KMS-11 (cell line): ENCODE data around the gene PLXNA4.

Experiments used
- H2AFZ ChIP-seq: fragments of 200-600 bp; sonication (generic); 2 replicates; pipeline ENCODE4 v1.6.1; 2016; ENCODE audit warnings: antibody characterized with exemption, mixed run types, low read depth
- H3K27ac ChIP-seq: fragments of 200-600 bp; sonication (generic); 2 replicates; pipeline ENCODE4 v1.6.1; 2016; ENCODE audit warnings: mild to moderate bottlenecking, mixed run types
- H3K27me3 ChIP-seq: fragments of 200-600 bp; sonication (generic); 2 replicates; pipeline ENCODE4 v1.6.1; 2017; ENCODE audit warnings: mild to moderate bottlenecking, low read depth, mixed run types, moderate library complexity; ENCODE audit not compliant: insufficient read depth
- H3K36me3 ChIP-seq: fragments of 200-600 bp; sonication (generic); 2 replicates; pipeline ENCODE4 v1.6.1; 2017; ENCODE audit warnings: mild to moderate bottlenecking, mixed run types; ENCODE audit not compliant: insufficient read depth
- H3K4me1 ChIP-seq: fragments of 200-600 bp; sonication (generic); 2 replicates; pipeline ENCODE4 v1.6.1; 2016; ENCODE audit warnings: mild to moderate bottlenecking, low read depth, mixed run types; ENCODE audit not compliant: poor library complexity, severe bottlenecking
- H3K4me2 ChIP-seq: fragments of 200-600 bp; sonication (generic); 2 replicates; pipeline ENCODE4 v1.7.0; 2016; ENCODE audit warnings: mild to moderate bottlenecking, mixed run types
- H3K4me3 ChIP-seq: fragments of 200-600 bp; sonication (generic); IDR thresholded peaks from 2 replicates; pipeline ENCODE4 v1.6.1; 2017; ENCODE audit warnings: low read depth, low read length, mixed read lengths; ENCODE audit not compliant: insufficient read depth
- H3K79me2 ChIP-seq: fragments of 200-600 bp; sonication (generic); 2 replicates; pipeline ENCODE4 v1.6.1; 2016; ENCODE audit warnings: low read depth, mixed run types; ENCODE audit not compliant: insufficient read depth
- H3K9ac ChIP-seq: fragments of 200-600 bp; sonication (generic); 2 replicates; pipeline ENCODE4 v1.6.1; 2016; ENCODE audit warnings: mild to moderate bottlenecking, mixed run types
- H4K20me1 ChIP-seq: fragments of 200-600 bp; sonication (generic); 2 replicates; pipeline ENCODE4 v1.6.1; 2016; ENCODE audit warnings: mild to moderate bottlenecking, mixed run types; ENCODE audit not compliant: insufficient read depth
- CTCF ChIP-seq: fragments of 200-600 bp; sonication (generic); conservative IDR thresholded peaks from 2 replicates; pipeline ENCODE4 v1.6.1; 2017; ENCODE audit warnings: low read depth, mild to moderate bottlenecking, antibody characterized with exemption, low read length, moderate library complexity, mixed read lengths

PLXNA4 gene

GRCh38 chr7:132206594-132206993 is 369.7 kb downstream of the PLXNA4 start:
- Histone ChIP-seq H3K4me1 (no peaks in the 10 kb centered on the region), H3K4me2 (no peak overlapping the region), H2AFZ (no peak overlapping the region), H3K27me3 (no peaks in the 10 kb centered on the region), H4K20me1 (no peaks in the 10 kb centered on the region), H3K79me2 (no peaks in the 10 kb centered on the region), H3K27ac (no peak overlapping the region), H3K9ac (no peak overlapping the region), H3K4me3 (no peak overlapping the region), H3K36me3 (no peaks in the 10 kb centered on the region)
- TF ChIP-seq CTCF: no peak

GRCh38 chr7:132205509-132205908 is 370.8 kb downstream of the PLXNA4 start:
- TF ChIP-seq CTCF: no peak
- H4K20me1 ChIP-seq: no peaks in the 10 kb centered on the region
- H3K4me2 ChIP-seq: no peak overlapping the region
- H3K79me2 ChIP-seq: no peaks in the 10 kb centered on the region
- H3K9ac ChIP-seq: no peak overlapping the region
- H3K36me3 ChIP-seq: no peaks in the 10 kb centered on the region
- H3K27me3 ChIP-seq: no peaks in the 10 kb centered on the region
- no peaks in the 10 kb centered on the region for H3K4me1 ChIP-seq
- H3K4me3 ChIP-seq: no peak overlapping the region
- H2AFZ ChIP-seq: no peak overlapping the region
- H3K27ac ChIP-seq: no peak overlapping the region

- H3K27ac ChIP-seq: no peak overlapping the region
These were observed 373.2 kb downstream of the PLXNA4 start for GRCh38 chr7:132203021-132203420.

GRCh38 chr7:132202541-132202940 is 373.7 kb downstream of the PLXNA4 start:
- H3K79me2 ChIP-seq: no peaks in the 10 kb centered on the region
- H2AFZ ChIP-seq: no peak overlapping the region
- H3K27me3 ChIP-seq: no peaks in the 10 kb centered on the region
- no peak overlapping the region for H3K4me3 ChIP-seq
- H3K4me2 ChIP-seq: no peak overlapping the region
- H3K27ac ChIP-seq: no peak overlapping the region
- TF ChIP-seq CTCF: no peak
- no peaks in the 10 kb centered on the region for H3K4me1 ChIP-seq
- H4K20me1 ChIP-seq: no peaks in the 10 kb centered on the region
- H3K9ac ChIP-seq: no peak overlapping the region
- H3K36me3 ChIP-seq: no peaks in the 10 kb centered on the region

More at GRCh38 chr7:132203021-132203420, 373.2 kb downstream of the PLXNA4 start:
- Histone ChIP-seq H4K20me1 (no peaks in the 10 kb centered on the region), H3K79me2 (no peaks in the 10 kb centered on the region), H3K4me2 (no peak overlapping the region), H3K27me3 (no peaks in the 10 kb centered on the region), H3K9ac (no peak overlapping the region), H2AFZ (no peak overlapping the region), H3K36me3 (no peaks in the 10 kb centered on the region), H3K4me3 (no peak overlapping the region), H3K4me1 (no peaks in the 10 kb centered on the region)
- TF ChIP-seq CTCF: no peak
